Measurements from ENCODE around the gene DCAF5. TPM values are rescaled to one million over a fixed set of nuclear protein-coding genes. Genes with fewer than 3 reads are reported as not detected.
"Not testable (repeated sequence)": the region's sequence is repeated elsewhere in the genome, so short reads cannot be mapped to it uniquely, and the experiment has no call there.

DCAF5 gene
- total RNA-seq, 1 donor from 2014 or later: 56.6 TPM

- no peak for TF ChIP-seq CTCF (IDR thresholded peaks at IDR 0.05; ENCODE audit: partially characterized antibody, unreplicated experiment)
- peaks cover 2% of the 10 kb centered on the region for H3K4me1 Mint-ChIP-seq (ENCODE audit: low read depth, unreplicated experiment)
- H3K36me3 Mint-ChIP-seq (ENCODE audit: unreplicated experiment): no peaks in the 10 kb centered on the region
- no peak overlapping the region for H3K4me3 Mint-ChIP-seq (ENCODE audit: unreplicated experiment)
- H3K27me3 Mint-ChIP-seq (ENCODE audit: unreplicated experiment): peaks cover 2% of the 10 kb centered on the region
- H3K27ac Mint-ChIP-seq (ENCODE audit: unreplicated experiment): no peak overlapping the region
- DNase-seq: no peak
- peaks cover 8% of the 10 kb centered on the region for H3K9me3 Mint-ChIP-seq (ENCODE audit: unreplicated experiment)
These were observed 37.3 kb upstream of the DCAF5 start for GRCh38 chr14:69190191-69190590.

GRCh38 chr14:69183735-69184134, 30.8 kb upstream of the DCAF5 start:
- Mint-ChIP-seq H3K4me3 (ENCODE audit: unreplicated experiment) (no peak overlapping the region), H3K27me3 (ENCODE audit: unreplicated experiment) (no peaks in the 10 kb centered on the region), H3K4me1 (ENCODE audit: low read depth, unreplicated experiment) (no peaks in the 10 kb centered on the region), H3K9me3 (ENCODE audit: unreplicated experiment) (no peaks in the 10 kb centered on the region), H3K27ac (ENCODE audit: unreplicated experiment) (no peak overlapping the region), H3K36me3 (ENCODE audit: unreplicated experiment) (no peaks in the 10 kb centered on the region)
- no peak for DNase-seq
- no peak for TF ChIP-seq CTCF (IDR thresholded peaks at IDR 0.05; ENCODE audit: partially characterized antibody, unreplicated experiment)

GRCh38 chr14:69182580-69182979, 29.7 kb upstream of the DCAF5 start:
- H3K9me3 Mint-ChIP-seq (ENCODE audit: unreplicated experiment); H3K27me3 Mint-ChIP-seq (ENCODE audit: unreplicated experiment); H3K36me3 Mint-ChIP-seq (ENCODE audit: unreplicated experiment); H3K27ac Mint-ChIP-seq (ENCODE audit: unreplicated experiment); H3K4me3 Mint-ChIP-seq (ENCODE audit: unreplicated experiment); DNase-seq; H3K4me1 Mint-ChIP-seq (ENCODE audit: low read depth, unreplicated experiment): not testable (repeated sequence)

- H3K4me1 Mint-ChIP-seq (ENCODE audit: low read depth, unreplicated experiment): no peaks in the 10 kb centered on the region
- H3K27me3 Mint-ChIP-seq (ENCODE audit: unreplicated experiment): no peaks in the 10 kb centered on the region
- DNase-seq: no peak
- H3K36me3 Mint-ChIP-seq (ENCODE audit: unreplicated experiment): no peaks in the 10 kb centered on the region
- H3K9me3 Mint-ChIP-seq (ENCODE audit: unreplicated experiment): no peaks in the 10 kb centered on the region
- no peak for TF ChIP-seq CTCF (IDR thresholded peaks at IDR 0.05; ENCODE audit: partially characterized antibody, unreplicated experiment)
- no peak overlapping the region for H3K4me3 Mint-ChIP-seq (ENCODE audit: unreplicated experiment)
- H3K27ac Mint-ChIP-seq (ENCODE audit: unreplicated experiment): no peak overlapping the region
These were observed 28.6 kb upstream of the DCAF5 start for GRCh38 chr14:69181491-69181890.

- no peaks in the 10 kb centered on the region for H3K4me1 Mint-ChIP-seq (ENCODE audit: low read depth, unreplicated experiment)
- no peak for TF ChIP-seq CTCF (IDR thresholded peaks at IDR 0.05; ENCODE audit: partially characterized antibody, unreplicated experiment)
- H3K9me3 Mint-ChIP-seq (ENCODE audit: unreplicated experiment): no peaks in the 10 kb centered on the region
- no peak for DNase-seq
- no peaks in the 10 kb centered on the region for H3K36me3 Mint-ChIP-seq (ENCODE audit: unreplicated experiment)
- H3K27ac Mint-ChIP-seq (ENCODE audit: unreplicated experiment): no peak overlapping the region
- no peak overlapping the region for H3K4me3 Mint-ChIP-seq (ENCODE audit: unreplicated experiment)
- peaks cover 3% of the 10 kb centered on the region for H3K27me3 Mint-ChIP-seq (ENCODE audit: unreplicated experiment)
These were observed 22.2 kb upstream of the DCAF5 start for GRCh38 chr14:69175130-69175529.

GRCh38 chr14:69171569-69171968, 18.6 kb upstream of the DCAF5 start:
- Mint-ChIP-seq H3K4me3 (ENCODE audit: unreplicated experiment) (no peak overlapping the region), H3K36me3 (ENCODE audit: unreplicated experiment) (no peaks in the 10 kb centered on the region), H3K9me3 (ENCODE audit: unreplicated experiment) (no peaks in the 10 kb centered on the region), H3K4me1 (ENCODE audit: low read depth, unreplicated experiment) (no peaks in the 10 kb centered on the region), H3K27ac (ENCODE audit: unreplicated experiment) (no peak overlapping the region), H3K27me3 (ENCODE audit: unreplicated experiment) (peaks cover 3% of the 10 kb centered on the region)
- TF ChIP-seq CTCF (IDR thresholded peaks at IDR 0.05; ENCODE audit: partially characterized antibody, unreplicated experiment): no peak
- DNase-seq: no peak

Measured in glutamatergic neuron (in vitro differentiated cells).